ENCODE data around the gene KPNA4.
"Not testable (repeated sequence)": the region's sequence is repeated elsewhere in the genome, so short reads cannot be mapped to it uniquely, and the experiment has no call there.

The KPNA4 gene

DNA sequence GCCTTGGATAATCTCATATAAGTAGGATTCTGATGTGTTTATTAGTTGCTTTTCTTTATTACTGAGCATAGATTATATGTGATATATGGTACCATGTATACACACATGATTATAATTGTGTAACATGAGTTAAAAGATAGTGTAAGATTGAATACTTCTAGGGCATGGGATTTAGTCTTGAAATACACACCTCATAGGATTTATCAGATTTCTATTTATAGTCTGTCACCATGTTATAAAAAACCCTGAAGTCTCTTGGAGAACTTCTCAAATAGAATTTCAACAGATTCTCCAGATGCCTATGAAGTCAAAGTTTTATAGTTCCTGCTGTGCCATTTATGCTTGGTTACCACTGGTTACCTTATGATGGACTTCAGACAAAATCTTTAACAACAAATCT, 11.2 kb upstream of the KPNA4 start:
- TF ChIP-seq POLR2AphosphoS5 (IDR thresholded peaks at IDR 0.05; ENCODE audit: low read depth), result no peak
- TF ChIP-seq, protein P1, sequence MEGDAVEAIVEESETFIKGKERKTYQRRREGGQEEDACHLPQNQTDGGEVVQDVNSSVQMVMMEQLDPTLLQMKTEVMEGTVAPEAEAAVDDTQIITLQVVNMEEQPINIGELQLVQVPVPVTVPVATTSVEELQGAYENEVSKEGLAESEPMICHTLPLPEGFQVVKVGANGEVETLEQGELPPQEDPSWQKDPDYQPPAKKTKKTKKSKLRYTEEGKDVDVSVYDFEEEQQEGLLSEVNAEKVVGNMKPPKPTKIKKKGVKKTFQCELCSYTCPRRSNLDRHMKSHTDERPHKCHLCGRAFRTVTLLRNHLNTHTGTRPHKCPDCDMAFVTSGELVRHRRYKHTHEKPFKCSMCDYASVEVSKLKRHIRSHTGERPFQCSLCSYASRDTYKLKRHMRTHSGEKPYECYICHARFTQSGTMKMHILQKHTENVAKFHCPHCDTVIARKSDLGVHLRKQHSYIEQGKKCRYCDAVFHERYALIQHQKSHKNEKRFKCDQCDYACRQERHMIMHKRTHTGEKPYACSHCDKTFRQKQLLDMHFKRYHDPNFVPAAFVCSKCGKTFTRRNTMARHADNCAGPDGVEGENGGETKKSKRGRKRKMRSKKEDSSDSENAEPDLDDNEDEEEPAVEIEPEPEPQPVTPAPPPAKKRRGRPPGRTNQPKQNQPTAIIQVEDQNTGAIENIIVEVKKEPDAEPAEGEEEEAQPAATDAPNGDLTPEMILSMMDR (IDR thresholded peaks at IDR 0.05; ENCODE audit: insufficient read depth, low read length), result no peak
- no peak for TF ChIP-seq SPI1 (IDR thresholded peaks at IDR 0.05; ENCODE audit: borderline replicate concordance, low read depth)
- TF ChIP-seq GABPA (IDR thresholded peaks at IDR 0.05; ENCODE audit: low read depth), result no peak
- TF ChIP-seq, protein P2, sequence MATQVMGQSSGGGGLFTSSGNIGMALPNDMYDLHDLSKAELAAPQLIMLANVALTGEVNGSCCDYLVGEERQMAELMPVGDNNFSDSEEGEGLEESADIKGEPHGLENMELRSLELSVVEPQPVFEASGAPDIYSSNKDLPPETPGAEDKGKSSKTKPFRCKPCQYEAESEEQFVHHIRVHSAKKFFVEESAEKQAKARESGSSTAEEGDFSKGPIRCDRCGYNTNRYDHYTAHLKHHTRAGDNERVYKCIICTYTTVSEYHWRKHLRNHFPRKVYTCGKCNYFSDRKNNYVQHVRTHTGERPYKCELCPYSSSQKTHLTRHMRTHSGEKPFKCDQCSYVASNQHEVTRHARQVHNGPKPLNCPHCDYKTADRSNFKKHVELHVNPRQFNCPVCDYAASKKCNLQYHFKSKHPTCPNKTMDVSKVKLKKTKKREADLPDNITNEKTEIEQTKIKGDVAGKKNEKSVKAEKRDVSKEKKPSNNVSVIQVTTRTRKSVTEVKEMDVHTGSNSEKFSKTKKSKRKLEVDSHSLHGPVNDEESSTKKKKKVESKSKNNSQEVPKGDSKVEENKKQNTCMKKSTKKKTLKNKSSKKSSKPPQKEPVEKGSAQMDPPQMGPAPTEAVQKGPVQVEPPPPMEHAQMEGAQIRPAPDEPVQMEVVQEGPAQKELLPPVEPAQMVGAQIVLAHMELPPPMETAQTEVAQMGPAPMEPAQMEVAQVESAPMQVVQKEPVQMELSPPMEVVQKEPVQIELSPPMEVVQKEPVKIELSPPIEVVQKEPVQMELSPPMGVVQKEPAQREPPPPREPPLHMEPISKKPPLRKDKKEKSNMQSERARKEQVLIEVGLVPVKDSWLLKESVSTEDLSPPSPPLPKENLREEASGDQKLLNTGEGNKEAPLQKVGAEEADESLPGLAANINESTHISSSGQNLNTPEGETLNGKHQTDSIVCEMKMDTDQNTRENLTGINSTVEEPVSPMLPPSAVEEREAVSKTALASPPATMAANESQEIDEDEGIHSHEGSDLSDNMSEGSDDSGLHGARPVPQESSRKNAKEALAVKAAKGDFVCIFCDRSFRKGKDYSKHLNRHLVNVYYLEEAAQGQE (IDR thresholded peaks at IDR 0.05; ENCODE audit: insufficient replicate concordance, low read depth), result no peak
- Histone ChIP-seq H3K4me3 (replicated peaks; ENCODE audit: insufficient read depth, low read length) (no peak overlapping the region), H3K27me3 (ENCODE audit: insufficient read depth, poor library complexity, severe bottlenecking) (no peaks in the 10 kb centered on the region), H3K27ac (replicated peaks) (no peak overlapping the region)
- no peak for DNase-seq (ENCODE audit: low read depth in 1 of 2, low spot score in 1 of 2)

DNA sequence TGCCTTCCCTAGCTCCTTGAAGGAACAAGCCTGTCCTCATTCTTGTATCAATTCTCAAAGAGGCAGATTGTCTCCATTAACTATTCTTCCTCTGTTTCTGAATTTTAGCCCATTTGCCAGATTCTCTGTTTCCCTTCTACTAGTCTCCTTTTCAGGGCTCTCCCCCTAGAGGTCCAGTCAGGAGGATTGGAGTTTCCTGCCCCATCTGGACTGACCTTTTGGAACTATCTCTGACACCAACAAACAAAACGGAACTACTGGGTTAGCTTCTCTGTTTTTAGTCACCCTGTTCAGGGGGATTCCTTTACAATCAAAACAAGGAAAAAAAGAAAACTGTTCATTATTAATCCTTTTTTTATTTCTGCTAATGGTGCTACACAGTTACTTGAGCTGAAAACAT, 10.2 kb upstream of the KPNA4 start:
- Histone ChIP-seq H3K27ac (replicated peaks) (no peak overlapping the region), H3K27me3 (ENCODE audit: insufficient read depth, poor library complexity, severe bottlenecking) (no peaks in the 10 kb centered on the region), H3K4me3 (replicated peaks; ENCODE audit: insufficient read depth, low read length) (no peak overlapping the region)
- no peak for DNase-seq (ENCODE audit: low read depth in 1 of 2, low spot score in 1 of 2)
- TF ChIP-seq SPI1 (IDR thresholded peaks at IDR 0.05; ENCODE audit: borderline replicate concordance, low read depth) (no peak), GABPA (IDR thresholded peaks at IDR 0.05; ENCODE audit: low read depth) (no peak), POLR2AphosphoS5 (IDR thresholded peaks at IDR 0.05; ENCODE audit: low read depth) (no peak)
- TF ChIP-seq, protein P2 (IDR thresholded peaks at IDR 0.05; ENCODE audit: insufficient replicate concordance, low read depth), result no peak
- TF ChIP-seq, protein P1 (IDR thresholded peaks at IDR 0.05; ENCODE audit: insufficient read depth, low read length), result no peak

DNA sequence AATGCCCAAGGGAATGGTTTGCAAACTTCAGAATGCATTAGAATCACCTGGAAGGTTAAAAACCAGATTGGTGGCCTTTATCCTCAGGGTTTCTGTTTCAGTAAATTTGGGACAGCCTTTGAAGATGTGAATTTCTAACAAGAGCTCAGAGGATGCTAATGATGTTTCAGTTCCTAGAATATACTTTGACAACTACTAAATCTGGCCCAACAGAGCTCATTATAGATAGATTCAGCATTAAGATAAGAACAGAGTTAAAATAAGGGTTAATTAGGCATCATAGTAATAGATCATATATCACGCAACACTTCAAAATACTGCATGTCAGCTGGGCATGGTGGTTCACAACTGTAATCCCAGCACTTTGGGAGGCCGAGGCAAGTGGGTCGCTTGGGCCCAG, 9.3 kb upstream of the KPNA4 start:
- Histone ChIP-seq H3K27ac (replicated peaks) (no peak overlapping the region), H3K27me3 (ENCODE audit: insufficient read depth, poor library complexity, severe bottlenecking) (no peaks in the 10 kb centered on the region), H3K4me3 (replicated peaks; ENCODE audit: insufficient read depth, low read length) (no peak overlapping the region)
- no peak for DNase-seq (ENCODE audit: low read depth in 1 of 2, low spot score in 1 of 2)
- no peak for TF ChIP-seq SPI1 (IDR thresholded peaks at IDR 0.05; ENCODE audit: borderline replicate concordance, low read depth)
- TF ChIP-seq, protein P1 (IDR thresholded peaks at IDR 0.05; ENCODE audit: insufficient read depth, low read length), result no peak
- TF ChIP-seq POLR2AphosphoS5 (IDR thresholded peaks at IDR 0.05; ENCODE audit: low read depth), result no peak
- TF ChIP-seq, protein P2 (IDR thresholded peaks at IDR 0.05; ENCODE audit: insufficient replicate concordance, low read depth), result no peak
- TF ChIP-seq GABPA (IDR thresholded peaks at IDR 0.05; ENCODE audit: low read depth), result no peak

DNA sequence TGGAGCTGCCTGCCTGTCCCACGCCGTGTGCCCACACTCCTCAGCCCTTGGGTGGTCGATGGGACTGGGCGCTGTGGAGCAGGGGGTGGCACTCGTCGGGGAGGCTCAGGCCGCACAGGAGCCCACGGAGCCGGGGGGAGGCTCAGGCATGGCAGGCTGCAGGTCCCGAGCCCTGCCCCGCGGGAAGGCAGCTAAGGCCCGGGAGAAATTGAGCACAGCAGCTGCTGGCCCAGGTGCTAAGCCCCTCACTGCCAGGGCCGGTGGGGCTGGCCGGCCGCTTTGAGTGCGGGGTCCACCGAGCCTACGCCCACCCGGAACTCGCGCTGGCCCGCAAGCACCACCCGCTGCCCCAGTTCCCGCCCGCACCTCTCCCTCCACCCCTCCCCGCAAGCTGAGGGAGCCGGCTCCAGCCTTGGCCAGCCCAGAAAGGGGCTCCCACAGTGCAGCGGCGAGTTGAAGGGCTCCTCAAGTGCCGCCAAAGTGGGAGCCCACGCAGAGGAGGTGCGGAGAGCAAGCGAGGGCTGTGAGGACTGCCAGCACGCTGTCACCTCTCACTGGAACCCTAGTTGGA, 8.7 kb upstream of the KPNA4 start:
- not testable (repeated sequence) for H3K27ac ChIP-seq (replicated peaks); H3K4me3 ChIP-seq (replicated peaks; ENCODE audit: insufficient read depth, low read length); DNase-seq (ENCODE audit: low read depth in 1 of 2, low spot score in 1 of 2); H3K27me3 ChIP-seq (ENCODE audit: insufficient read depth, poor library complexity, severe bottlenecking)

Measured in HL-60 (cell line).